Astrocyte of the hippocampus (primary cell): ENCODE results near the gene MLLT1.

Experiments
- DNase-seq: peaks from one replicate; pipeline ENCODE4 v3.0.0; 2011; ENCODE audit warnings: low read depth, low spot score

MLLT1 gene

GRCh38 chr19:6275170-6275744, 4.5 kb downstream of the MLLT1 start:
- no peak for DNase-seq

- DNase-seq, result no peak
Observed at GRCh38 chr19:6274756-6275155, 5.0 kb downstream of the MLLT1 start.

DNA sequence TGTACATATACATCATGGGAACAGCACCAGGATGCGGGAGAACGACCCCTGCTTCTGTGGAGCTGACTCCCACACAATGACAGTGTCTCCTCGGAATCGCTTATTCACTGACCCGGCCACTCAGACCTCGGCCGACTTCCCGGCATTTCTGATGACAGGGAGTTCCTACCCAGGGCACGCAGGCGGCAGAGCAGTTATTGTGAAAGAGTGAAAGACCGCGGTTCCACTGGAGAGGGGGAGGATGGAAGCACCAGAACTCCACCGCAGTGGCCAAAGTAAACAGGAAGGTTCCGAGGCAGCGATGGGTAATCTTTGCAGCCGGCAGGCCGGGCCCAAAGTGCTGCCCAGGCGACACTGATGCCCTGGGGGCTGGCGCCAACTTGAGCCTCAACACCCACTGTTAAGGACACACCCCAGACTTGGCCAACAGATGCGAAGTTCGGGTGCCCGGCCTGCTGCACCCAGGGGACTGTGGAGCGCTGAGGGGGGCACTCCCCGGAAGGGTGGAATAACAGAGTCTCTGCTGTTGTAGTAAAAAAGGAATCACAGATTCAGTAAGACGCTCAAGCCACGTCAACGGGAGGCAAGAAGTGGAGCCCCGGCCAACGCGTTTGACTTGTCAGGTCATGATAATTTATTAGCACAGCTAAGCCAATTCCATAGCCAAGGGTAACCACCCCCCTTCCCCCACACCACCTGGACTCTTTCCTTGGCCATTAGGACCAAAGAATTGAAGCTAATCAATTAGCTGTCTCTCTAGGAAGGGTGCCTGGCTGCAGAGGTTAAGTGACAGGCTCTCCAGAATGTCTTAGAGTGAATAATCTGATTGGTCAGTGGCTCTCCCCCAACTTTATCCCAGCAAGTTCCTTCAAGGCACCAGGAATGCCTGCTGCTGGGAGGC, 5.8 kb downstream of the MLLT1 start:
- peak; percentile 92 for DNase-seq

- no peak for DNase-seq
Observed at GRCh38 chr19:6272913-6273600, 6.7 kb downstream of the MLLT1 start.

GRCh38 chr19:6272411-6272791, 7.4 kb downstream of the MLLT1 start:
- no peak for DNase-seq

- peak; percentile 89 for DNase-seq
Observed at GRCh38 chr19:6271721-6272410, 7.9 kb downstream of the MLLT1 start.

DNA sequence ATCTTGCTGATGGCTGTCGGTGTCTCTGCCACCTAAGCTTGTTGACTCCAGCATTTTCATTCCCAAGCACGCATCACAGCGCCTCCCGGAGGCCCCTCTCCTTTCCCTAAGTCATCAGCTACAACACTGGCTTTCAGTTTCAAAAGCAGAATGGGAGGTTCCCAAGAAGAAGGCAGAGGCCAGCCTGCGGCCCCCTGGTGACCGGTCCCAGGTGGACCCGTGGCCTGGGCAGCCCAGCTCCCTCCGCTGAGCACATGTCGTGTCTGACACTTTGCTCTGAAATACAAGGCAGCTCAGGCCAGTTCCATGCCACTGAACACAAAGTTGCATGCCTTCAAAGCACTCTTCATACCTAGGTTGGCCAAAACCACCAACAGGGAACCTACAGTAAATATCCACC, 8.5 kb downstream of the MLLT1 start:
- no peak for DNase-seq

DNA sequence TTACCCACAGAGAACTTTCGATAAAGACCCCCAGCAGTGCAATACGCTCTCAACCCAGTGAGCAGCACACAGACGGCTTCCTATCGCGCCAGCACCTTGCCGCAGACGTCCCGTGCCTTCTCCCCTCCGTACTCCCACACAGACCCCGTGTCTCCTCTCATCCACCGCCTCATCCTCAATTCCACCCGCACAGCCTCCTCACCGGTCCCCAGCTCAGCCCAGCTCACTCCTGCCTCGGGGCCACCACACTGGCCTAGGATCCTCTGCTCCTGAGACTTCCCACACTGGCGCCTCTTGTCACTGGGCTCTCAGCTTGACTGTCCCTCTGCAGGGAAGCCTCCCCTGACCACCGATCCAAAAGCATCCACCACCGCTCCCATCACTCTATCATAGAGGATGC, 9.0 kb downstream of the MLLT1 start:
- no peak for DNase-seq

GRCh38 chr19:6270076-6270745, 9.6 kb downstream of the MLLT1 start:
- DNase-seq, result no peak

- no peak for DNase-seq
Observed at GRCh38 chr19:6269101-6269886, 10.5 kb downstream of the MLLT1 start.

GRCh38 chr19:6268382-6268771, 11.4 kb downstream of the MLLT1 start:
- DNase-seq, result no peak

DNA sequence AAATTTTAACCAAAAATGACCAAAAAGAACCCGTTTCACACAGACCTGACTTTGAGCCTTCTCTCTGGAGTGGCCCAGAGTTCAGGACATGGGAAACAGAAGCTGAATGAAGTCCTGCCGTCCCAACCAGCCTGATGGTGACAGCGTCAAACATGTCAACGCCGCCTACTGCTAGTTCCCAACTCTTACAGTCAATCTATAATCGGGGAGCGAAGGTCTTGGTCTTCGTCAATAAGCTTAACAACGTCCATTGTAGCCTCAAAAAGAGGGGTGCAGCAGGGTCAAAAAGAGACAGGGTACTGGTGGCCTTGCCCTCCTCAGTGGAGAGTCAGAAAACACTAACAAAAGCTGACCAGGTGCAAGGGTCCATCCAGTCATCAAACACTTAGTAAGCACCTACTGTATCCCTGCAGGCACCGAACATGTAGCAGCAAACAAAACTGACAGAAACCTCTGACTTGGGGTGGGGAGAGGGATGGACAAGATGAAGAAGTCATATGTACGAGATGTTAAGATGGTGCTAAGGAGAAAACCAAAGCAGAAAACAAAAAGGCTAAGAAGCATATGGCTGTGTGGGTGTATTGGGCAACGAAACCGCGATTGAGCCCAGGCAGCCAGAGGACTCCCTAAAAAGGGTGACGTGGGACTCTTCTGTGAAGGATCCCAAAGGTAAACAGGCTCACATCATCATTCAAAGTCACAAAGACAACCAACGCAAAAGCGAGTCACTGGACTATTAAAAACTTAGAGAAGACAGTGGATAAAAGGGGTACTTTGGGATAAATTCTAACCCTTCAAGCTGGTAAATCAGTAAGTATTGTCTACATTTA, 12.0 kb downstream of the MLLT1 start:
- DNase-seq, result no peak

- no peak for DNase-seq
Observed at GRCh38 chr19:6264803-6265202, 15.0 kb downstream of the MLLT1 start.

- no peak for DNase-seq
Observed at GRCh38 chr19:6263735-6264444, 15.9 kb downstream of the MLLT1 start.

DNA sequence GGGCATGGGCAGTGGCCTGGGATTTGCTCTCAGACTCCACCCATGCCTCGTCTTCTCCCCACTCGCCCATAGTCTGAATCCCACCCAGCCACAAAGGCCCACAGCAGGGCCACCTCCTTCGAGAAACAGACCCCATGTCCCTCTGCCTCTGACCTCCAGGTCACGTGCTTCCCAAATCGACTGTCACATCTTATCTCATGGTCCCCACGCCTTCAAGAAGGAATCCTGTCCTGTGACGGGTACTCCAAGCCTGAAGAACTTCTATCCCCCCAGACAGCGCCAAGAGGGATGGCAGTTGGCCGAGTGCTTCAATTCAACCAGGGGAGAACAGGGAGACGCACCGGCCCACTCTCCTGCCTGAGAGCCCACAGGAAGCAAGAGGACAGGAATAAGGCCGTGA, 16.5 kb downstream of the MLLT1 start:
- DNase-seq, result no peak

DNA sequence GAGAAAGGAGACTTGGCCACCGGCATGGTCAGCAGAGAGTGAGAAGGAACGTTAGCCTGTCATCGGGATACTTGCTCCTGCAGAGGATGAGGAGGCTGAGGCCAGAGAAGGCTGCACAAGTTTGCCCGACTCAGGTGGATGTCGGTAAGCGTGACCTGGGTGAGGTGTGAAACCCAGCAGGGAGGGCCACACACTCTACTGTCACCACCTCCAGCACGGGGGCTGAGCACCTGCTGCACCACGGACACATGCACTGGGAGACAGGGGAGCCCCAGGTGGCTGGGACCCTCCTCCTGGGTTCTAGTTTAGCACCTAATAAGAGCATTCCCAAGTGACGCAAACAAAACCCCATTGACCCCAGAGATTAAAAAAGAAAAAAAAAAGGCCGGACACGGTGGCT, 17.3 kb downstream of the MLLT1 start:
- no peak for DNase-seq

DNA sequence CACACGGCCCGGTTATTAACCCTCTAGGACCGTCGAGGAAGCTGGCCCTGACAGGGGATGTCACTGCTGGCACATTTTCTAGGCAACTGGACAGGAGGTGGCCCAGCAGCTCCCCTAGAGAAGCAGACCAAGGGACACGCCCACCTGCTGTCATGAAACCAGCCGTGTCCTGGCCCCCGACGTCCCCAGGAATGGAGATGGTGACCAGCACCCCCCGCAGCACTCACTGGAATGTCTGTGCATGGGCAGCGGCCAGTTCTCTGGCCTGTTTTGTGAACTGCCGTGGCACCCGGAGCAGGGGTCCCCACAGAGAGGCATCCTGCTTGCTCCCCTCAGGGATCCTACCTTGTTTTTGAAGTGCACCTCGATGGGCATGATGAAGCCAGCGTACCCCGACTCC, 17.9 kb downstream of the MLLT1 start:
- DNase-seq, result no peak

- no peak for DNase-seq
Observed at GRCh38 chr19:6260912-6261650, 18.7 kb downstream of the MLLT1 start.

DNA sequence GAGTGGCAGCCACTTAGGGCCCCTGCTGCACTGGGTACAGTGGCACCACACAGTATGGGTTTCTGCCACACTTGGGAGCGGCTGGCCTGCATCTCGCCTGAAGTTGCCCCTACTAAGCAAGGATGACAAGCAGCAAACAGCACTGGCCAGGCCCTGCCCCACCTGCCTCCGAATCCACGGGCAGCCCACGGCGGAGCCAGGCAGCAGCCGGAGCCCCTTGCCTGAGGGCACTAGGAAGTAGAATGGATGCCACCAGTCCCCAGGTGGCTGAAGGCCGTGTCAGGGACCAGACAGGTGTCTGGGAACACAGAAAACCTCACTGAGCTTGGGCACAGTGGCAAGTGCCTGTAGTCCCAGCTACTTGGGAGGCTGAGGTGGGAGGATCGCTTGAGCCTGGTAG, 19.4 kb downstream of the MLLT1 start:
- no peak for DNase-seq
